HG02943 (cell line): Measurements from ENCODE around the gene PRTFDC1.
"Not testable (repeated sequence)": the region's sequence is repeated elsewhere in the genome, so short reads cannot be mapped to it uniquely, and the experiment has no call there.

Experiments used
- ATAC-seq: cut with Tn5 transposase; IDR thresholded peaks from one replicate; pipeline ENCODE4 v1.9.1; 2021; ENCODE audit warnings: mild to moderate bottlenecking, low read depth, moderate library complexity; ENCODE audit not compliant: unreplicated experiment

The PRTFDC1 gene, protein sequence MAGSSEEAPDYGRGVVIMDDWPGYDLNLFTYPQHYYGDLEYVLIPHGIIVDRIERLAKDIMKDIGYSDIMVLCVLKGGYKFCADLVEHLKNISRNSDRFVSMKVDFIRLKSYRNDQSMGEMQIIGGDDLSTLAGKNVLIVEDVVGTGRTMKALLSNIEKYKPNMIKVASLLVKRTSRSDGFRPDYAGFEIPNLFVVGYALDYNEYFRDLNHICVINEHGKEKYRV

DNA sequence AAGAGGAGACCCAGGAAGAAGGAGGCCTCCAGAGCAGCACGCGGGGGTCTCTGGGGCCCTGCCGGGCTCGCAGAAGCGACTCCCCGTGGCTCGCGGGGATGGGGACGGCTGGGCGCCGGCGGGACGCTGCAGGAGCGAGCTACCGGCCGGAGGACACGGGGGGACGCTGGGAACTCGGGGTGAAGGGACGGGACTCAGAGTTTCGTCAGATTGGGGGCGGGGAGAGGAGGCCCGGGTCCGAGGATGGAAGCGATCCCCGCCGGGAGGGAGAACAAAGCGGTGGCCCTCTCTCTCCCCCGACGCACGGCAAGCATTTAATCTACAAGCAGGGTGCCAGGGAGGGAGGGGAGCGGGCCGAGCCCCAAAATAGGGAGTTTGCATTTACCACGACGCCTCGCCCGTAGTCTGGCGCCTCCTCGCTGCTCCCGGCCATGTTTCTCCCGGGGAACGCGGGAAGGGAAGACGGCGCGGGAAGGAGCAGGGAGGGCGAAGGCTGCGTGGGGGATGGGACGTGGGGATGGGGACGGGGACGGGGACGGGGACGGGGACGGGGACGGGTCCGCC is at the start of gene PRTFDC1:
Gene PRTFDC1, minus strand, starts transcription at position 464 of the 564 bp plus-strand sequence. Its CDS starts 31 bp downstream, at position 433.
- ATAC-seq: peak; percentile 39

DNA sequence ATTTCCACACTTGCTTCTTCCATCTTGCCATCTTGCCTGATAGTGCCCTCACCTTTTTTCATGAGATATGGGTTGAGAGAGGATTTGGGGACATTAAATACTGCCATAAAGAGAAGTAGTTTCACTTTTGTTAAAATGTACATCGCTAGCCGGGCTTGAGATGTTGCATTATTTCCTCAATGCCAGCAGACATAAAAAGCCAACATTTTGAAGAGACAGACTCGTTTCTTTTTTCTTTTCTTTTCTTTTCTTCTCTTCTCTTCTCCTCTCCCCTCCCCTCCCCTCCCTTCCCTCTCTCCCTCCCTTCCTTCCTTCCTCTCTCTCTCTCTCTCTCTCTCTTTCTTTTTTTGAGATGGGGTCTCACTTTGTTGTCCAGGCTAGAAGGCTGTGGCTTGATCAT is 45.6 kb upstream of the PRTFDC1 start:
- no peak for ATAC-seq

DNA sequence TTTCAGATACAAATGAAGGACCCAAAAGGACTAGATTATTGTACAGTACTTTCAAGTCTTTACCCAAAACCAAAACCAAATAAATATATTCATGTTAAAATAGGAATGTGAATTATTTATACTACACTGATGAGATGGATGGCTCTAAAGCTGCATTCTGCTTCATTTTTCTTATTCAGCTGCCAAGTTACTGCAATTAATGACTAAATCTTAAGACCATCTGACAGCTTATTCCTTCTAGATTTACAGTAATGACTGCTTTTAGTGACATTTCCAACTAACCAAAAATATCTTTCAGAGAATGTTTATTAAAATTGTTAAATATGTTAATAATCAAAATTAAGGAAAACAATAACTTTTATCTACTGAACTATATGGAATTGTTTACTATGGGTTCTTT is 42.7 kb upstream of the PRTFDC1 start:
- no peak for ATAC-seq

- no peak for ATAC-seq
Observed at GRCh38 chr10:24993237-24993958, 41.0 kb upstream of the PRTFDC1 start.

- no peak for ATAC-seq
Observed at GRCh38 chr10:24992512-24993133, 40.2 kb upstream of the PRTFDC1 start.

DNA sequence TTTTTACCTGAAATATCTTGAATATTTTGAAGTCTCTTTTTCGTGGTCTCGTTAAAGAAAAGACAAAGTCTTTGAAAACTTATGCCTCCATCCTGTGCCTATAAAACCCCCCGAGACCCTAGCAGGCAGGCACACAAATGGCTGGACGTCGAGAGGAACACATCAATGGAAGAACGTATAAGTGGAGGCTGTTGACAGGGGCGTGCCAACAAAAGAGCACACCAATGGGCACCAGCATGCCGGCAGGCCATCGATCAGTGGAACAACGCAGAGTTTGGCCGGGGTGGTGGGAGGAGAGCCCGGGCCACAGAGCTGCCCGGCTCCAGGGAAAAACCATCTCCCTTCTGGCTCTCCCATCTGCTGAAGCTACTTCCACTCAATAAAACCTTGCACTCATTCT is 38.9 kb upstream of the PRTFDC1 start:
- ATAC-seq: no peak

- no peak for ATAC-seq
Observed at GRCh38 chr10:24989867-24990266, 37.5 kb upstream of the PRTFDC1 start.

GRCh38 chr10:24988831-24989640 is 36.6 kb upstream of the PRTFDC1 start:
- ATAC-seq: no peak

DNA sequence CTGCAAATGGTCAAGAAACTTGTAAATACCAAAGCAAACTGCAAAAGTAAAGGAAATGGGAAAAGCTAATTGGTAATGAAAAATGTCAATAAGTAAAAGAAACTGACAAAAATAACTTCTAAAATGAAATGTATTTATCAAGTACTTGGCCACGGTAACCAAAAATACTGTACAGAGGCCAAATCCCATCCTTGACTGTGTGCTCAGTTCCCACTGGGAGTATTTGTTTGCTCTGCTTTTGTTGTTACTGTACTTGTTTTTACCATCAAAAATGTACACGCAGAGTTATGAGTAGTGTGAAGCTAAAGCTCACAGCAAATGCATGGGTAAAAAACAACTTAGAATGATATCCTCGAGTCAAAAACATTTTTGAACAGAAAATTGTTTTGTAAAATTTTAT is 32.5 kb upstream of the PRTFDC1 start:
- ATAC-seq: no peak

DNA sequence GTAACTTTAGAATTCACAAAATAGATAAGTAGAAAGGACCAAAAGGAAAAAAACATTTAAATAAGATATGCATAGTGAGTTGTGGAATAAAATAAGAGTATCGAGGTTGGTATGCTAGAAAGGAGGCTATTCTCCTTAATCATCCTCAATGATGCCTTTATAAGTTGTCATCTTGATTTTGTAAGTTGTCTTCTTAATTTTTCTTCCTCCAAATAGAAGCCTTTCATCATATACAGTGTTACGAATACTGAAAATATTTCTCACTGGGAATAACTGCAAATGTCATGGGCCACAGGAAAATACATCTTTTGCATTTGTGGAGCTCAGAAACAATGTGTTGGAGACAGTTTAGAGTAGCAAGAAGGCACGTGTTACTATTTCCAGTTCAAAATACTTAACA is 31.5 kb upstream of the PRTFDC1 start:
- no peak for ATAC-seq

DNA sequence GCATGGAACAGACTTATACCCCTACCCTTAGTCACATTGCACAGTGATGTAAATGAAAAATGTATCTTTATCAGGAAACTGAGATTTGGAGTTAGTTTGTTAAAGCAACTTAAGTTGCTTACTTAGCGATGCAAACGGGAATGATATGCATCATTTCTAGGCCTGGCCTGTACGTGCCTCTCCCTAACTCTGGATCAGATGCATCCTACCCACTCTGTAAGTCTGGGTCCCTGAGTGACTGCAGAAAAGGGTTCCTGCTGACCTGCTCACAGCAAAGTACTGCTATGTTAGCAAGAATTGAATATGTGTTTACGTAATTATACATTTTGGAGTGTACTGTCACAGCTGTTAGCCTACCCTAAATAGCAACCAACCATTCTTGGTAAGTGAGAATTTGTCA is 30.7 kb upstream of the PRTFDC1 start:
- no peak for ATAC-seq

GRCh38 chr10:24982319-24983112 is 30.1 kb upstream of the PRTFDC1 start:
- ATAC-seq: no peak

DNA sequence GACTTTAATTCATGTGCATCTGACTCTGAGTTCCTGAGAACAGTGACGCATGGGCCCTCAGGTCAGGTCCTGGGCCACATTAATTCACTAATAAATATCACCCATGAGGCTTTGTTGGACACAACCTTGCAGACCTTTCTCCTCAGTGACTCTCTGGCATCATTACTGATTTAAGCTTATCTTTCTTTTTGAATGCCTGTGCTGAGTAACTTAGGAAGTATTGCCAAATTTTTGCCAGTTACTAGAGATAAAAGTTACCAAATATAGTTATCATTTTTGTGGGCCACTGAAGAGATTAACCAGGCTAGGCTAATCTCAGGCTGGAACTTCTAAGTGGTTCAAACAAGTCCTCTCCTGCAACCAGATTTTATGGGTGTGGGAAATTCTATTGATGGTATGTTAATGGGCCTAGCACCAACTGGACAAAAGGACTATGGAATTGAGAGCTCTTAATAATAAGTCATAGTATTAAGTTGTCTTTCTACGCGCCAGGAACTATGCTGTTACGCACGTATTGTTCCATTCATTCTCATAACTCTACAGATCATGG is 28.8 kb upstream of the PRTFDC1 start:
- no peak for ATAC-seq

GRCh38 chr10:24979685-24980084 is 27.3 kb upstream of the PRTFDC1 start:
- ATAC-seq: no peak

- ATAC-seq: no peak
Observed at GRCh38 chr10:24974976-24975375, 22.6 kb upstream of the PRTFDC1 start.

- no peak for ATAC-seq
Observed at GRCh38 chr10:24973163-24973562, 20.8 kb upstream of the PRTFDC1 start.

DNA sequence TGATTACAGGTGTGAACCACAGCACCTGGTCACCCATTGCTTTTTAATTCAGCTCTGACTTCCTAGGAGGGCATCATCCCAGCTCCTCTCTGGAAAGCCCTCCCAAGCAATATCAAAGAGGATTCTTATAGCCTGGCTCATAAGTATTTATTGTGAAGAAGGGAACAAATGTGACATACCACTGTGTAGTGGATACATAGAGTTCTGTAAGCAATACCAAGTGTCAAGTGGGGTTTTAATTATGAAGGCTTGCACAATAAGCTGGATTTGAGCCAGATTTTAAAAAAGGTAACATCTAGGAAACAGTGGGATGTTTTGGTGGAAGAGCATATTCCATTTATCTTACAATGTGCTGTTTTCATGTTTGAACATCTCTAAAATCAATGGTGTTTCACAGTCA is 19.0 kb upstream of the PRTFDC1 start:
- no peak for ATAC-seq

DNA sequence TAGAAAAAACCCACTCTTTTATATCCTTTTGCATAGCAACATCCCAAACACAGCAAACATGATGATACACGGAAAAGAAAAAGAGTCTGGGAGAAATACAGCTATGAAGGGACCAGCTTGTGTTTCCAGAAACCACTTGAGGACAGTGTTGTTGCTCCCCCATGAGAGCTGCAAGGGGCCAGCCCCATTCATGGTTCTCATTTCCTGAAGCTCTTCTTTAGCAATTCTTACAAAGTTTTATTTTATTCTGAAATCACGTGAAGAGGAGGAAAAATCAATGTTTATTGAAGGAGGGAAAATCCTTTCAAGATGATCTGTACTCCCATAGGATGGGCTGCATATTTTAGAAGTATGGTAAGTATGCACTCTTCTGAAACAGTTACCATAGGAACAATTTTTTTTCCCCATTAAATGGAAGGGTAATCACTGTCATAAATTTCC is 17.5 kb upstream of the PRTFDC1 start:
- ATAC-seq: no peak

DNA sequence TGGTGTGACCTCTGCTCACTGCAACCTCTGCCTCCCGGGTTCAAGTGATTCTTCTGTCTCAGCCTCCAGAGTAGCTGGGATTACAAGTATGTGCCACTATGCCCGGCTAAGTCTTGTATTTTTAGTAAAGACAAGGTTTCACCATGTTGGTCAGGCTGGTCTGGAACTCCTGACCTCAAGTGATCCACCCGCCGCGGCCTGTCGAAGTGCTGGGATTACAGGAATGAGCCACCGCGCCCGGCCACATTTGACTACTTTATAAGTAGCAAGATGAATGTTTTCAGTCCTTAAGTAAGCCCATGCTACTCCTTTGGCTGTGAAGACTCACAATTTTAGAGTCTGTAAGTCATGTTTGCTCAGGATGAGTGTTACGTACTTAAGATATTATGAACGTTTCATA is 16.5 kb upstream of the PRTFDC1 start:
- not testable (repeated sequence) for ATAC-seq

GRCh38 chr10:24968349-24968748 is 15.9 kb upstream of the PRTFDC1 start:
- ATAC-seq: no peak
